Activated naive CD4-positive, alpha-beta T cell treated with anti-CD3 and anti-CD28 coated beads, Interleukin-2, amount 50 U/mL, for 72 hours (primary cell): Measurements from ENCODE around the gene TEX30. TPM values are rescaled to one million over a fixed set of nuclear protein-coding genes. Genes with fewer than 3 reads are reported as not detected.
A peak's percentile ranks its signal among the peaks of the same experiment; 100 is the strongest.

ENCODE experiments used
- ATAC-seq, 2 donors: fragments of 150-1000 bp; cut with Tn5 transposase; 2 replicates each; pipeline ENCODE4 v1.10.0; 2021; ENCODE audit warnings: mild to moderate bottlenecking in 2 of 2, moderate library complexity in 2 of 2
- DNase-seq, 2 donors: peaks; one replicate each; pipeline ENCODE4 v3.0.0; 2021 to 2022; ENCODE audit warnings: low spot score in 2 of 2
- H3K27ac Mint-ChIP-seq, 2 donors: one replicate each; pipeline ENCODE4 v1.8.0; 2022; ENCODE audit warnings: mild to moderate bottlenecking in 2 of 2, mixed read lengths in 2 of 2
- H3K36me3 Mint-ChIP-seq, 2 donors: one replicate each; pipeline ENCODE4 v1.8.0; 2022; ENCODE audit warnings: mixed read lengths in 2 of 2
- H3K9me3 Mint-ChIP-seq, 2 donors: one replicate each; pipeline ENCODE4 v1.8.0; 2022; ENCODE audit warnings: mixed read lengths in 2 of 2
- total RNA-seq, 2 donors: library from RNA; stranded (reverse); gene quantifications; one replicate each; pipeline ENCODE4 v1.2.3, GENCODE V29; 2022

Gene TEX30
- 10 to 100 TPM; 17.4 to 23.4 TPM for total RNA-seq

DNA sequence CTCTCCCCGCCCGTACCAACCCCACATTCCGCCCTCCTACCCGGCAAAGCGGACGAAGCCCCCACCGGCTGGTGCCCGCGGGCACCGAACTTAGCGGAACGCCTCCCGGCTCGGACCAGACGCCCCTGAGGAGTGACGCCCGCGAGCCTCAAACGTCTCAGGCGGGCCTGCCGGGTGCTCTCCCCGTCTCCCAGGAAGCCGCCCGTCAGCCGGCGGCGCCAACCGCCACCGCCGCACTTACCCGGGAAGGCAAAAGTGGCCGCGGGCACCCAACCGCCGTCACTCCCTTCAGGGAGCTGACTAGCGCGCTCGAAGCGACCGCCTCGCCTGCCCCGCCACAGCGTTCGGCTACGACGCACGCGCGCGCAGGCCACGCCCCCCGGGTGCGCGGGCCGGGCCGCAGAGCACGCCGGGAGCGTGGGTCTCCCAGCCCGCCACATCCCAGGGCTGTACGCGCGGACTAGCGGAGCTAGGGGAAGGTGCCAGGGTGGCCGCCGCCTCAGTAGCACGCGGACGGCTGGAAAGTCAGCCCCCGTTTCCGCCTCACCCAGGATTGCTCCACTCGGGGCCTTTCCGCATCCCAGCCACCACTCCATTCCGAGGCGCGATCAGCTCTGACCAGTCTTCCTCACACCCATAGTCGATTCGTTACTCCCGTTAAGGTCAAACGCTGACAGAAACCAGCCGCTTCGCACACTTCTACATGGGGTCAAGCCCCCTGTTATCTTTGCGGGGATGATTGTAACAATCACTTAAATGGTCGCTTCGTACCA lies at the start of gene TEX30:
Gene TEX30, minus strand, starts transcription at position 346 of the 773 bp plus-strand sequence. CDS start 3,760 bp downstream, outside the sequence.
- Mint-ChIP-seq H3K36me3 (peaks cover 18 to 24% of the 10 kb centered on the region in 2 donors), H3K9me3 (no peaks in the 10 kb centered on the region), H3K27ac (peak within 1 kb of the TSS; percentile 88 to 93)
- peak; percentile 91 to 97 for ATAC-seq
- peak; percentile 92 for DNase-seq

DNA sequence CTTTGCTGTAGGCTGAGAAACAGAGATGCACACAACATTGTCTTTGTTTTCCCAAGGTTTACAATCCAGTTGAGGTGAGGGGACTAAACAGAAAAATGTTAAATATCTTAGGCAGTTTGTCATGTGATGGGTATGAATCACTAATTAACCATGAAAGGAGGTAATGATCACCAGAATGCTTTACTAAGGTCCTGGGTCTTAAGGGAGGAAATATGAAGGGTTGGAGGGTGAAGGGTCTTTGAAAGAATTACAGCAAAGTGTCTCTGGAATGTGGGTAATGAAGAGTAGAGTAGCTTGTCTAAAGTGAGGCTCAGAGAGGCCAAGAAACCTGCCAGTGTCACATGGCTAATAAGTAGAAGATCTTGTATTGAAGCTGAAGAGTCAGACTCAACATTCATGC lies 44.3 kb upstream of the TEX30 start:
- Mint-ChIP-seq H3K36me3 (peaks cover 0 to 7% of the 10 kb centered on the region in 2 donors), H3K9me3 (no peaks in the 10 kb centered on the region), H3K27ac (no peak overlapping the region)
- ATAC-seq (no peak), DNase-seq (no peak)

GRCh38 chr13:102817241-102817640 lies 43.7 kb upstream of the TEX30 start:
- Mint-ChIP-seq H3K9me3 (peaks cover 0 to under 1% of the 10 kb centered on the region in 2 donors), H3K36me3 (peaks cover 2 to 9% of the 10 kb centered on the region in 2 donors)

DNA sequence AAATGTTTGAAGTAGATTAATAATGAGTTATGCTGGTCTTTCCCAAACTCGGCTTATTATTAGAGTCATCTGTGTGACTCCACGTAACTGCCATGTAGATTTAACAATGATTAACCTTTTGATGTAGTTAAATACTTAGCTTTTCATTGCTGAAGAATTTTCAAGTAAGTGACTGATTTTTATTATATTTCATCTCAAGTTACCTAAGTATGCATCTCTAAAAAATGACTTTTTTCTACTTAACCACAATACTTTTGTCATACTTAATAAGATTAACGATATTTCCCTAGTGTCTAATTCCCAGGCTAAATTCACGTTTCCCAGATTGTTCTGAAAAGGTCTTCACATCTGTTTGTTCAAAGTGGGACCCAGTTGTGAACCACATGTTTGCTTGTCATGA lies 43.1 kb upstream of the TEX30 start:
- peaks cover 7 to 14% of the 10 kb centered on the region in 2 donors for H3K36me3 Mint-ChIP-seq
- H3K9me3 Mint-ChIP-seq: peaks cover 0 to 4% of the 10 kb centered on the region in 2 donors
- DNase-seq (no peak), ATAC-seq (no peak)
- H3K27ac Mint-ChIP-seq: no peak overlapping the region

More at GRCh38 chr13:102817241-102817640, 43.7 kb upstream of the TEX30 start:
- DNase-seq (no peak), ATAC-seq (no peak)
- H3K27ac Mint-ChIP-seq: no peak overlapping the region

GRCh38 chr13:102815788-102816187 lies 42.2 kb upstream of the TEX30 start:
- ATAC-seq (no peak), DNase-seq (no peak)
- no peak overlapping the region for H3K27ac Mint-ChIP-seq
- H3K36me3 Mint-ChIP-seq: peaks cover 8 to 17% of the 10 kb centered on the region in 2 donors
- peaks cover 0 to 4% of the 10 kb centered on the region in 2 donors for H3K9me3 Mint-ChIP-seq

DNA sequence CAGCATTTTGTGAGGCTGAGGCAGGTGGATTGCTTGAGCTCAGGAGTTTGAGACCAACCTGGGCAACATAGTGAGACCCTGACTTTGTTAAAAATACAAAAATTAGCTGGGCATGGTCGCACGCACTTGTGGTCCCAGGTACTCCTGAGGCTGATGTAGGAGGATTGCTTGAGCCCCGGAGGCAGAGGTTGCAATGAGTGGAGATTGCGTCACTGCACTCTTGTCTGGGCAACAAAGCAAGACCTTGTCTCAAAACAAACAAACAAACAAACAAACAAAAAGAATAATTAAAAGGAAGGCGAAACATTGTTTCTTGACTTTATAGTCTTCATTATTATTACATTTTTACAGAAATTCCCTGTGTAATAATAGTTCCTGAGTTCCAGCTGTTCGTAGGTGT lies 41.2 kb upstream of the TEX30 start:
- ATAC-seq: no peak
- Mint-ChIP-seq H3K27ac (no peak overlapping the region), H3K9me3 (peaks cover 0 to 4% of the 10 kb centered on the region in 2 donors), H3K36me3 (peaks cover 8 to 22% of the 10 kb centered on the region in 2 donors)
- DNase-seq: no peak

- H3K27ac Mint-ChIP-seq: no peak overlapping the region
- no peak for DNase-seq
- peaks cover 0 to 4% of the 10 kb centered on the region in 2 donors for H3K9me3 Mint-ChIP-seq
- peaks cover 8 to 17% of the 10 kb centered on the region in 2 donors for H3K36me3 Mint-ChIP-seq
- ATAC-seq: no peak
Measured at GRCh38 chr13:102814025-102814607, 40.5 kb upstream of the TEX30 start.

DNA sequence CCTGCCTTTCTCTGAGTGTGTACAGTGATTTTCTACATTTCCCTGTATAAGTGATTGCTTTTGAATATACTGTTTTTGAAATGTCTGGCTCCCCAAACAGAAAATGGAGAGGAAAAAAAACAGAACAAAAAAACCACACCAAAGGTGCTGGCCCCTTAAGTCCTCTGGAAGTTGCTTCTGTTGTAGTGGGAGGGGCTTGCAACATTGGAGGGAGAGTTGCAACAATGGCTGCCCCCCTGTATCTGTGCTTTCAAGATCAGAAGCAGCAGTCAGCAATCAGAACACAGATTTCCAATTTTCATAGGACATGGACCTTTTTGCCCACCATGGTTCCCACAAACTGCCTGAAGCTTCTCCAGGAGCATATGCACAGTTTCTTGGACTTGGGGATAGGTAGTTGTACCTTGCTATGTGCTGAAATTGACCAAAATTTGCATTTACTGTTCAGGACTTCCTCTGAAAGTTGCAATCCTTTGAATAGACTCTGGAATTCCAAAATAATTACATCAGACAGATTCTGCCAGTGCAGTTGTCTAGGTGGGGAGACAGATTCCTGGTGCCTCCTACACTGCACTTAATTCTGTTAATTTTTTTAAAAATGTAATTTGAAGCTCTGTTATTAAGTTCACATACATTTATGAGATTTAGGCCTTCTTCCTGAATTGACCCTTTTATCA lies 39.2 kb upstream of the TEX30 start:
- H3K9me3 Mint-ChIP-seq: peaks cover 0 to 4% of the 10 kb centered on the region in 2 donors
- H3K36me3 Mint-ChIP-seq: peaks cover 8 to 17% of the 10 kb centered on the region in 2 donors
- ATAC-seq: no peak
- no peak for DNase-seq
- no peak overlapping the region for H3K27ac Mint-ChIP-seq

DNA sequence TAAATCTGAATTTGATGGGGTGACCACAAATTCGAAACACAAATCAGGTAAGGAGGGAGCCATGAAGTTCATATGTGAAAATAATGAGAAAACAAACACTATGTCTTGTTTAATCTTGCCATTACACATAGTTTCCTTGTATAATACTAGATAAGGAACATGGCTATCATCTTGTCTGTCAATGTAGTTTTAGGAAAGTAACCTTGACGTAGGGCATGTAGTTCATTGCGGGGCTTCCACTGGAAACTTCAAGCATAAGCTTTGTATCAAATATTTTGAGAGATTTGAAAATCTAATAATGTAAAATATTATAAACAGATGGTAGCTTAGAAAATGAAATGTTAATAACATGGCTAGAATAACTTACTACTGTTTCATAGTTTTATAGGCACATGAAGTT lies 34.1 kb upstream of the TEX30 start:
- DNase-seq (no peak), ATAC-seq (no peak)
- no peak overlapping the region for H3K27ac Mint-ChIP-seq
- H3K36me3 Mint-ChIP-seq: peaks cover 14 to 17% of the 10 kb centered on the region in 2 donors
- H3K9me3 Mint-ChIP-seq: peaks cover 0 to 4% of the 10 kb centered on the region in 2 donors

DNA sequence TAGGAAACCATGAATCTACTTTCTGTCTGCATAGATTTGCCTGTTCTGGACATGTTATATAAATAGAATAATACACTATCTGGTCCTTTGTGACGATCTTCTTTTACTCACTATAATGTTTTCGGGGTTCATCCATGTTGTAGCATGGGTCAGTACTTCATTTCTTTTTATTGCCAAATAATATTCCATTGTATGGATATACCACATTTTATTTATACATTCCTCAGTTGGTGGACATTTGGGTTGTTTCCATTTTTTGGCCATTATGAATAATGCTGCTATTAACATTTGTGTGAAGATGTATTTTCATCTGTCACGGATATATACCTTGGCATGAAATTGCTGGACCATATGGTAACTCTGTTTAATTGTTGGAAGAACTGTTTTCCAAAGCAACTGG lies 32.1 kb upstream of the TEX30 start:
- DNase-seq (no peak), ATAC-seq (no peak)
- peaks cover 6 to 7% of the 10 kb centered on the region in 2 donors for H3K36me3 Mint-ChIP-seq
- H3K9me3 Mint-ChIP-seq: no peaks in the 10 kb centered on the region
- no peak overlapping the region for H3K27ac Mint-ChIP-seq

DNA sequence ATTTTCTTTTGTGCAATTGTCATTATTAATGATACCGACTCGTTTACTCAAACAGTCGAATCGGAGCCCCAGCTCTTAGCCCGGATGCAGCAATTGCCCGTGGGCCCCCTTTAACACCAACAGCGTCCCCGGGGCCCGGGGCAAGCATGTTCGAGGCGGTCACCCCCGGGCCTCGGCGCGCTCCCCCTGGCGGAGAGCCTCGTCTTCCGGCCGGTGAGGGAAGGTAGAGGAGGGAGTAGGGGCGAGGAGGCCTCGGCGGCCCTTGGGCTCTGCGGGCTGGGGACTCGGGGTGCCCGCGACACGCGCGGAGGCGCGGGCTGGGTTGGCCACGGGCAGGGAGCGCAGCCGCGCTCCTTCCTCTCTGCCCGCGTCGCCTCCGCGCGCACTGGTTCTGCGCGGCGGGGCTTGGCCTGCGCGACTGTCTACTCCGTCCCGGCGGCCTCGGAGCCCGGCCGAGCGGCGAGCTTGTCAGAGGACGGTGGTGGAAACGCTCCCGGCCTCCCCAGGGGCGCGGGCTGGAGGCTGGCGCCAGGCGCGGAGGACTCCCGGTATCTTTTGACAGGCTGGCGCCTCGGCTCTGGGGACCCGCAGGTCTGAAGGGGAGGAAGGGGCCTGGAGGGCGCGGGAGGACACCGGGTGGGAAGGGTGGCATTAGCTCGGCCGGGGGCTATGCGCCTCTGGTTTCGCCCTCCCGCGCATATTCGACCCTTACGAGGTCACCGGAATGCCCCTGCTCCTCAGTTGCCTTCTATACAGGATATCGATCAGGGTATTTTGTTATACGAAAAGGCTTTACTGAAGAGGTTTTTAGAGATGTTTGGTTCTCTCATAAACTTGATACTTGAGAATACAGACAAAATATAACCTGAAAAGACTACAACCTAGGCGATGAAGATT lies 26.8 kb upstream of the TEX30 start:
- H3K27ac Mint-ChIP-seq: peak overlapping the region; percentile 72 to 81
- H3K9me3 Mint-ChIP-seq: no peaks in the 10 kb centered on the region
- DNase-seq (peak; percentile 80 to 88), ATAC-seq (peak; percentile 82 to 91)
- peaks cover 5 to 13% of the 10 kb centered on the region in 2 donors for H3K36me3 Mint-ChIP-seq

GRCh38 chr13:102799426-102800144 lies 26.0 kb upstream of the TEX30 start:
- H3K27ac Mint-ChIP-seq: peak overlapping the region; percentile 72 to 81
- ATAC-seq: peak; percentile 8 to 22
- peak in 1 of 2 donors; percentile 61 for DNase-seq
- no peaks in the 10 kb centered on the region for H3K9me3 Mint-ChIP-seq
- H3K36me3 Mint-ChIP-seq: peaks cover 5 to 13% of the 10 kb centered on the region in 2 donors

GRCh38 chr13:102798581-102799425 lies 25.2 kb upstream of the TEX30 start, which contains the start of the genes BIVM and POGLUT2:
TSS of gene BIVM (plus strand) at chr13:102799119. CDS start at chr13:102807268, 8,149 bp downstream.
TSS of gene POGLUT2 (minus strand) at chr13:102798976. CDS start at chr13:102798670, 306 bp downstream.
- DNase-seq: peak; percentile 63 to 81
- Mint-ChIP-seq H3K36me3 (peaks cover 5 to 13% of the 10 kb centered on the region in 2 donors), H3K27ac (peak within 1 kb of the TSS; percentile 72 to 82), H3K9me3 (no peaks in the 10 kb centered on the region)
- ATAC-seq: peak; percentile 69 to 93

DNA sequence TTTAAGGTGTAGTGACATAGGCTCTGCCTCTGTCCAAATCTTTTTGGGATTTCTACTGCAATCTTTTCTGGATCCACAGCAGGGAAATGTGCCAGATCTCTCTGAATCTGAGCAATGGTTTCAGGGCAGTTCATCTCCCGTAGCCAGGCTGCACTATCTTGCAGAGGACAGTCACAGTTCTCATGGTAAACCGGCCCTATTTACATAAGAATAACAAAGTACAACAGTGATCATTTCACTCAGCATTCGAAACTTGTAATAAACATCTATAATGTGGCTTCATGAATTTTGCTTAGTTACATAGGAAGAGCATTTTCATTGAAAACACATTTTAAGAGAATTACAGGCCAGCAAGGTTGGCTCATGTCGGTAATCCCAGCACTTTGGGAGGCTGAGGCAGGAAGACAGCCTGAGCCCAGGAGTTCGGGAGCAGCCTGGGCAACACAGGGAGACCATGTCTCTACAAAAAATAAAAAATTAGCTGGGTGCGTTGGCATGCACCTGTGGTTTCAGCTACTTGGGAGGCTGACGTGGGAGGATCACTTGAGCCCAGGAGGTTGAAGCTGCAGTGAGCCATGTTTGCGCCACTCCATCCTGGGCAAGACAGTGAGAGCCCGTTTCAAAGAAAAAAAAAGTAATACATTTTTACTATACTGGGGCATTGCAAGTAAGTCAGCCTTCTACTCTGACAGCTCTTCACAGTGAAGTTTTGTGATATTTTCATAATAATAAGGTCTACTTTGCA lies 20.2 kb upstream of the TEX30 start:
- Mint-ChIP-seq H3K9me3 (no peaks in the 10 kb centered on the region), H3K27ac (no peak overlapping the region), H3K36me3 (peaks cover 9 to 15% of the 10 kb centered on the region in 2 donors)
- no peak for DNase-seq
- ATAC-seq: no peak
